ENCODE data around the gene CCDC85A. TPM values are rescaled to one million over a fixed set of nuclear protein-coding genes. Genes with fewer than 3 reads are reported as not detected.

Gene CCDC85A
- total and polyA plus RNA-seq, 2 of the 8 experiments (the other 6 are each of a cell fraction or from before 2014, with no cell fraction given): 0.20 TPM; not detected in 1

DNA sequence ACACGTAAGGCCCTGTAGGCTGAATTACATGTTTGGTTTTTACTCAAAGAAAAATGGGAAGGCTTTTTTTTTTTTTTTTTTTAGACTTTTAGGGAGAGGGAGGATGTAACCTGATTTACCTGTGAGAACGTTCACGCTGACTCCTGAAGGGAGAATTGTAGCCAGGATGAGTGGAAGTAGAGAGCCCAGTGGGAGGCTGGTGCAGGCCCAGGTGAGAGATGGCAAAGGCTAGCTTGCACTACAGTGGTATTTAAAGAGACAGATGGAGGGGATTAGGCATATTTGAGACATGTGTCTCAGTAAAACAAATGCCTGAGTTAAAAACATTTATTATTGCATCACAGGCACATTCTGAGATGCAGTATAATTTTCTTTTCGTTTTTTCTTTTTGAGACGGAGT, 107.9 kb downstream of the CCDC85A start:
- Histone ChIP-seq H3K27me3 (replicated peaks in 1 of 4; ENCODE audit: control insufficient read depth in 3 of 4, extremely low read depth in 1 of 4, insufficient read depth in 3 of 4, low read length in 3 of 4) (no peaks in the 10 kb centered on the region), H3K14ac (ENCODE audit: insufficient read length) (no peak overlapping the region), H2BK120ac (replicated peaks; ENCODE audit: low read depth, low read length) (no peak overlapping the region), H2BK15ac (ENCODE audit: low read length) (no peak overlapping the region), H3K36me3 (ENCODE audit: control insufficient read depth in 2 of 4, insufficient read depth in 4 of 4, low read length in 3 of 4) (no peaks in the 10 kb centered on the region), H2BK12ac (ENCODE audit: low read depth, low read length) (no peak overlapping the region), H4K8ac (ENCODE audit: extremely low read depth, insufficient read depth, low read length) (no peak overlapping the region), H3K23me2 (ENCODE audit: low read depth, low read length) (no peaks in the 10 kb centered on the region), H3K9ac (replicated peaks in 1 of 4; ENCODE audit: extremely low read depth in 1 of 4, low read depth in 3 of 4, low read length in 3 of 4) (no peak overlapping the region), H3K9me3 (ENCODE audit: insufficient read depth in 2 of 2, low read depth in 1 of 2, low read length in 1 of 2) (no peaks in the 10 kb centered on the region), H3K79me2 (ENCODE audit: control insufficient read depth in 1 of 2, insufficient read depth in 2 of 2, low read length in 2 of 2) (no peaks in the 10 kb centered on the region), H3K18ac (ENCODE audit: extremely low read depth, low read length) (no peak overlapping the region), H3K4ac (replicated peaks; ENCODE audit: insufficient read length, low read depth, low read length) (no peak overlapping the region), H4K5ac (ENCODE audit: insufficient read length, low read depth, low read length) (no peak overlapping the region), H3K27ac (ENCODE audit: low read depth, low read length) (no peak overlapping the region), H3K79me1 (ENCODE audit: low read depth, low read length) (no peaks in the 10 kb centered on the region), H2BK5ac (ENCODE audit: low read depth, low read length) (no peak overlapping the region), H3K4me2 (ENCODE audit: insufficient read depth in 1 of 2, low read depth in 2 of 2, low read length in 2 of 2) (no peak overlapping the region), H3K56ac (replicated peaks; ENCODE audit: insufficient read length, low read depth, low read length) (no peak overlapping the region), H2AFZ (ENCODE audit: low read length) (no peak overlapping the region), H4K20me1 (replicated peaks in 1 of 2; ENCODE audit: control insufficient read depth in 1 of 2, insufficient read depth in 2 of 2, low read length in 2 of 2) (no peaks in the 10 kb centered on the region), H2BK20ac (ENCODE audit: low read length) (no peak overlapping the region), H4K91ac (replicated peaks; ENCODE audit: insufficient read length, low read length) (no peak overlapping the region), H3K4me3 (ENCODE audit: extremely low read depth in 1 of 4, insufficient read depth in 2 of 4, low read depth in 3 of 4, low read length in 4 of 4) (no peak overlapping the region), H2AK5ac (ENCODE audit: low read depth, low read length) (no peak overlapping the region), H3K4me1 (replicated peaks in 1 of 4; ENCODE audit: control insufficient read depth in 3 of 4, insufficient read depth in 4 of 4, low read length in 3 of 4) (no peaks in the 10 kb centered on the region), H3K23ac (ENCODE audit: insufficient read length) (no peak overlapping the region)
- FAIRE-seq: no peak
- POLR2A ChIA-PET (ENCODE audit: partially characterized antibody): no interaction called here
- CTCF ChIA-PET (ENCODE audit: partially characterized antibody): interaction anchor here (0.6 to 1.8 kb wide), 3 partner anchors 29 to 1784 kb away, joined by 3 read pairs; no protein-coding TSS in a partner anchor
- no peak for TF ChIP-seq SRF (IDR thresholded peaks at IDR 0.05; ENCODE audit: low read depth, low read length)
- DNase-seq (ENCODE audit: low read depth in 1 of 2, low spot score in 2 of 2): no peak
- 80% methylated on average over 5 of the region's 5 CpGs; no CpG with 5 or more reads in 1 of the 2 experiments for WGBS, 2 experiments (ENCODE audit: extremely low coverage in 1 of 2, insufficient coverage in 1 of 2, insufficient read length in 1 of 2, insufficient replicate concordance in 2 of 2, low coverage in 1 of 2, low lambda C conversion rate in 2 of 2, missing lambda C conversion rate in 1 of 2)

Data from H1 (cell line).